ENCODE results near the gene P2RX2.

DNA sequence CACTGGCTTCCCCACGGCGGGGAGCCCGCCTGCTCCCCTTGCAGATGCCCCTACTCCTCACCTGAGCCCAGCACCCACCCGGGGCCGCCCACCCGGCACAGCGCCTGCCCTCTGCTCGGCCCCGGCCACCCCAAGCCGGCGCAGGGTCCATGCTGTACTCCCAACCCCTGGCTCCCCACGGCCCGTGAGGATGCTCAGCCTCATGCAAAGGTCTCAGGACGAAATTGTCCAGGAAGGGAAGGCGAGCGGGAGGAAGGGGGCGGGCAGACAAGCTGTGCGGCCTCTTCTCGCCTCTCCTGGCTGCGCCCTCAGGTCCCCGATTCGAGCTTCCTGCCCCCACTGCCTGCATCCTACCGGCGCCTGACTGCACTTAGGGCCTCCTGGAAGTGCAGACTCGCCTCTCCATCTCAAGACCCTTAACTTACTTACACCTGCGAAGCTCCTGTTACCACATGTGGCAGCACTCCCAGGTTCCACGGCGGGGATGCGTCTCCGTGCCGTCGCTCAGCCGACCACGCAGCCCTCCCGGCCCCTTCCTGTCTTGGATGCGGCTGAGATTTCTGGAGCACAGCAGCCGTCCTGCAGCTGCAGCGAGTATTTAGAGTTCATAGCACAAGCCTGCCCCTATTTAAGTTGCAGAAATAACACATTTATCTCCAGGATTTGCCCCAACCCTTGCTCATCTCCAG, 26.1 kb upstream of the P2RX2 start:
- TF ChIP-seq, protein P1, sequence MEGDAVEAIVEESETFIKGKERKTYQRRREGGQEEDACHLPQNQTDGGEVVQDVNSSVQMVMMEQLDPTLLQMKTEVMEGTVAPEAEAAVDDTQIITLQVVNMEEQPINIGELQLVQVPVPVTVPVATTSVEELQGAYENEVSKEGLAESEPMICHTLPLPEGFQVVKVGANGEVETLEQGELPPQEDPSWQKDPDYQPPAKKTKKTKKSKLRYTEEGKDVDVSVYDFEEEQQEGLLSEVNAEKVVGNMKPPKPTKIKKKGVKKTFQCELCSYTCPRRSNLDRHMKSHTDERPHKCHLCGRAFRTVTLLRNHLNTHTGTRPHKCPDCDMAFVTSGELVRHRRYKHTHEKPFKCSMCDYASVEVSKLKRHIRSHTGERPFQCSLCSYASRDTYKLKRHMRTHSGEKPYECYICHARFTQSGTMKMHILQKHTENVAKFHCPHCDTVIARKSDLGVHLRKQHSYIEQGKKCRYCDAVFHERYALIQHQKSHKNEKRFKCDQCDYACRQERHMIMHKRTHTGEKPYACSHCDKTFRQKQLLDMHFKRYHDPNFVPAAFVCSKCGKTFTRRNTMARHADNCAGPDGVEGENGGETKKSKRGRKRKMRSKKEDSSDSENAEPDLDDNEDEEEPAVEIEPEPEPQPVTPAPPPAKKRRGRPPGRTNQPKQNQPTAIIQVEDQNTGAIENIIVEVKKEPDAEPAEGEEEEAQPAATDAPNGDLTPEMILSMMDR (conservative IDR thresholded peaks at IDR 0.05 in 1 of 2, IDR thresholded peaks at IDR 0.05 in 1 of 2; ENCODE audit: low read depth in 1 of 2, low read length in 2 of 2) = no peak
- TF ChIP-seq EZH2 (IDR thresholded peaks at IDR 0.05; ENCODE audit: low read length, missing control alignments) = no peak

All from fibroblast of lung (primary cell).